Metanephros (tissue), 2 donors: ENCODE results near the gene MMP13. TPM values are rescaled to one million over a fixed set of nuclear protein-coding genes. Genes with fewer than 3 reads are reported as not detected.

ENCODE experiments used
- small RNA-seq: library from RNA; depleted of rRNA; stranded (forward); fragments of <200 nt; gene quantifications from one replicate; pipeline ENCODE3, GENCODE V24; 2014; ENCODE audit warnings: low replicate concordance
- total RNA-seq: library from RNA; depleted of rRNA; stranded (reverse); fragments of >200 nt; gene quantifications from one replicate; pipeline ENCODE4 v1.2.3, GENCODE V29; 2014

The MMP13 gene
- not detected for total RNA-seq

DNA sequence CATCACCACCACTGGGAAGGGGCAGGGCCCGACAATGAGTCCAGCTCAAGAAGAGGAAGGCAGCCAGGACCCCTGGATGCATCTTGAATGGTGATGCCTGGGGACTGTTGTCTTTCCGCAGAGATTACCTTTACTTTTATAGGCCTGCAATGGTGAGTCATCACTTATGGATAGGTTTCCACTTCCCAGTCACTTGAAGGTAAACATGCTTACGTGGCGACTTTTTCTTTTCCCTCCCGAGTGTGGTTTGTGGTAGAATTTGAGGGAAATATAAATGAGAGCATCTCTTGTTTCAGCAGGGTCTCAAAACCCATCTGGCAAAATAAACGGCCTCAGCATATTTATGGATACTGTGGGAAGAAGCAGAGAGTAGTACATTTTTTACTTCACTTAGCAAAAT, at the start of gene MMP13:
TSS of gene MMP13 (minus strand) at position 109 of the 400 bp plus-strand sequence. CDS start at position 82, 27 bp downstream.

Small RNA genes lying within 50 kb of the gene (small RNA-seq; reads per million reads assigned to genes)
- gene RNU7-159P = not detected

Other genes with a start within 250 kb of the MMP13 start
- gene MMP27, start 250.0 kb downstream of the MMP13 start, total RNA-seq = not detected
- gene MMP8, start 230.8 kb downstream of the MMP13 start, total RNA-seq = 2.8 TPM
- gene MMP10, start 175.1 kb downstream of the MMP13 start, total RNA-seq = 0.12 TPM
- 0.06 TPM for gene MMP1, start 157.6 kb downstream of the MMP13 start, total RNA-seq
- not detected for gene MMP3, start 112.1 kb downstream of the MMP13 start, total RNA-seq
- gene MMP12, start 80.8 kb downstream of the MMP13 start, total RNA-seq = 1.6 TPM
- gene DCUN1D5, start 136.4 kb upstream of the MMP13 start, total RNA-seq = 35.4 TPM
- 51.5 TPM for gene DYNC2H1, start 153.7 kb upstream of the MMP13 start, total RNA-seq